SW 1271 (cell line): ENCODE data around the gene SLC6A6.

Experiments
- DNase-seq, 2 experiments: peaks; one replicate each; lab custom pipeline; 2025; lab: John Stamatoyannopoulos, UW

SLC6A6 gene

GRCh38 chr3:14523792-14524191, 121.4 kb downstream of the SLC6A6 start:
- DNase-seq: no peak

DNA sequence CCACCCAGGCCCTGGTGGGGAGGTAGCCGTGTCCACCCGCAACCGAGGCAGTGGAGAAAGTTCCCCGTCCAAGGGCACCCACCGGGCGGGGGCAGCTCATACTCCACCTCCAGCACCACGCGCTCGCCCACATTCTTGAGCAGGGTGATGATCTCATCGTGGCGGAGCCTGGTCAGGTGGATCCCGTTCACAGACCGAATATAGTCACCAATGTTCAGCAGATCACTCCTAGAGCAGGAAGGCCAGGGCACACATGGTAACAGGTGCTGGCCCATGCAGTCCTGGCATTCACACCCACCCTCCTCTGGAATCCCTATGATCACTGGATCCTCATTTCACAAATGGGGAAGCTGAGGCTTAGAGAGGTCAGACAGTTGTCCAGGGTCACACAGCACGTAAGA, 121.9 kb downstream of the SLC6A6 start:
- DNase-seq: no peak

DNA sequence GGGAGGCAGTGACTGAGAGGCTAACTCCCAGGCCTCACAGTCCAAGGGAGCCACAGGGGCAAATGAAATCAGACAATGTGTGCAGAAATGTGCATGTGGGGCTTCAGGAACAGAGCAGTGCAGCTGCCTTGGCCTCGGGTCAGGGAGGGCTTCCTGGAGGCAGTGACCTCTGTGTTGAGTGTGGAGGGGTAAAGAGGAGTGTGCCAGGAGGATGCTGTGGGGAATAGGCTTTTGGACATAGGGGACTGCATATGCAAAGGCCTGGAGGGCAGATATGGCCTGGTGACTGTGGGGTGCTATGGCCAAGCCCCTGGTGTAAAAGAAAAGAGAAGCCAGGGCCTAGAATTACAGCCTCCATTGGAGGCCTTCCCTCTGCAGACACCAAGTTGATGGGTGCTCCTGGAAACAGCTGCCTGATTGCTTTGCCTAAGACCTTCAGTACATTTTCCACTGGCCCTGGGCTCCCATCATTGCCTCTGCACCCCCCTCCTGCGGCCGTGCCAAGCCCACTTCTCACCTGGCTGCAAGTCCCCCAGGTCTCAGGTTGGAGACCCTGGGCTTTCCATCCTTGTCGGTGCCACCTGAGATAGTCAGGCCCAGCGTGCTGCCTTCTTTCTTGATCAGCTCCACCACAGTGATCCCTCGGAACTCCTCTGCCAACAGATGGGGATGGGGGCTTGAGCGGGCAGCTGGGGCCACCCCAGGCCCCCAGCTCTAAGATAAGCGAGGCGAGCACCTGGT, 122.7 kb downstream of the SLC6A6 start:
- DNase-seq: no peak

DNA sequence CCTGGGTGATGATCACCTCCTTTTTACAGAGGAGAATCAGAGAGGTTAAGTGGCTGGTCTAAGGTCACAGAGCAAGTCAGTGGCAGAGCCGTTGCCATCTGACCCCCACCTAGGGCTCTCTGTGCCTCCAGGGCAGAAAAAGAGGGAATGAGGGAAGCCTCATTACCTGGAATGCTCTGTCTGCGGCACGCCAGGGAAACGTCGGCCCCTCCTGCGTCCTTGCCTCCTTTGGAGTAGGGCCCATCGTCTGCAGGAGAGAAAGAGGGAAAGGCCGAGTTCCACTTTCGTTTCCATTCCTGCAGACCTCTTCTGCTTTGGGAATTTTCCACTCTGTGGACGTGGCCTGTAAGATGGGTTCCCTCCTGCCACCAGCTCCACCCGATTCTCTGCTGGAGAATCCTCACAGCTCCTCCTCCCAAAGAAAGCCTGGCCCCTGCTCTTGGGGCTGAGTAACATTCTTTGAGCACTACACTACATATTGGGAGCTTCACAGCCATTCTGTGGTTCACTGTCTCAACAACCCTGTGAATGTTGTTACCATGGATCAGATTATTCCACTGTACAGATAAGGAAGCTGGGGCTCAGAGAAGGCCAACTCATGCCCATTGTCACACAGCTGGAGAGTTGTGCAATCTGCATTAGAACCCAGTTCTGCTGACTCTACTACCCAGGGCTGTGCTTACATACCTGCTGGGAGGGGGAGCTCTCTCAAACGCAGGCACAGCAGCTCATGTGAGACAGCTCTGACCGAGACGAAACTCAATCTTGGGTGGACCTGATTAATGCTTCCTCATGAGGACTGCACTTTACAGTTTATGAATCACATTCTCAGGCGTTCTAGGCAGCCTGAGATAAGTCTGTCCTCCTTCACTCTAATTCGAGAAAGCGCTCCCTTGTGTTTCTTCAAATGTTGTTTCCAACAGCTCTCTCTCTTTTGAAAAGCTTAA, 123.6 kb downstream of the SLC6A6 start:
- no peak for DNase-seq

- no peak for DNase-seq
Measured at GRCh38 chr3:14528081-14528480, 125.7 kb downstream of the SLC6A6 start.

DNA sequence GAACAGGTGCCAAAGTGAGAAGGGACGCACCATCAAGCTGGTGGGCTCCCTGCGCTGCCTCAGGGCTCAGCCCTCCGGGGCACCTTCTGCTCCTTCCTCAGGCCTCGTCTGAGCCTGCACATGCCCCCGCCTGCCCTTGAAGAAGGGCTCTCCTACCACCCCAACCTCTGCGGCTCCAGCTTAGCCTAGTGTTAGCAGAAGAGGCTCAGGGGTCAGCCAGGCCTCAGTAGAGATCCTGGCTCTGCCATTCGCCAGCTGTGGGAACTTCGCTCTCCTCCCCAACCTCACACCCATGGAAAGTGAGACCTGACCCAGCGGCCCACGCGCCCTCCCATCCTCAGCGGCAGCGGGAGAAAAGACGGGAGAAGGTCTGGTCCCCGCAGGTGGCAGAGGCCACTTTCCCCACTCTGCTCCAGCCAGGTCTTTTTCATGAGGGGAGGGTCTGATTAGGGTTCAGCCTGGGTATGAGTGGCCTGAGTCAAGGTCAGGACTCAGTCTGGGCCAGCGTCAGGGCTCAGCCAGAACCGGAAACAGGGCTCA, 129.5 kb downstream of the SLC6A6 start:
- no peak for DNase-seq

DNA sequence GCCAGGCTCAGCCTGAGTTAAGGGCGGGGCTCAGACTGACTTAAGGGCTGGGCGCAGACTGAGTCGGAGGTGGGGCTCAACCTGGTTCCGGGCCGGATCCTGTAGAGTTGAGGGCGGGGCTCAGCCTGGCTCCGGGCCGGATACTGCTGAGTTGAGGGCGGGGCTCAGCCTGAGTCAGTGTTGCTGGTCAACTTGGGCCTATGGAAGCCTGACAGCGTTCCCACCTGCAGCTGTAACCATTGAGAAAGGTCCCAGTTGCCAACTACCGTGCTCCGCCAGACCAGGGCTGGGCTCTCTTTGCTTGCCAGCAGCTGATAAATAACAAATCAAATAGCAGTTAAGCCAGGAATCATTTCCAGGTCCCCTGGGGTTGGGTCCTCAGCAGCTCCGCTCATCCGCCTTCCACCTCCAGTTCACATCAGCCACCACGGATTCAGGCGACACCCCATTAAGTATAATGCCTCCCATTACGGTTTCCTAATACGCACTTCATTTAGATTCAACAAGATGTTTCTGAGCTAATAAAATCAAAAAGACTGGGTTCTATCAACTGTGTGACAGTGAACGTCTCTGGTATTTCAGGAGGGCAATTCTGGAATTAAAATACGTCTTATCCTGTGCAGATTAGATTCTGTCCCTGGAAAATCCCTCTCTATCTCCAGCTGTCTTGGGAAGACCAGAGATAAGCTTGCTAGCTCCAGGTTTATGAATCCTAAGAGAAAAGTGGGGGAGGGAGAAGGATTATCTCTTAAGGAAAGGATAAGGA, 130.5 kb downstream of the SLC6A6 start:
- no peak for DNase-seq

DNA sequence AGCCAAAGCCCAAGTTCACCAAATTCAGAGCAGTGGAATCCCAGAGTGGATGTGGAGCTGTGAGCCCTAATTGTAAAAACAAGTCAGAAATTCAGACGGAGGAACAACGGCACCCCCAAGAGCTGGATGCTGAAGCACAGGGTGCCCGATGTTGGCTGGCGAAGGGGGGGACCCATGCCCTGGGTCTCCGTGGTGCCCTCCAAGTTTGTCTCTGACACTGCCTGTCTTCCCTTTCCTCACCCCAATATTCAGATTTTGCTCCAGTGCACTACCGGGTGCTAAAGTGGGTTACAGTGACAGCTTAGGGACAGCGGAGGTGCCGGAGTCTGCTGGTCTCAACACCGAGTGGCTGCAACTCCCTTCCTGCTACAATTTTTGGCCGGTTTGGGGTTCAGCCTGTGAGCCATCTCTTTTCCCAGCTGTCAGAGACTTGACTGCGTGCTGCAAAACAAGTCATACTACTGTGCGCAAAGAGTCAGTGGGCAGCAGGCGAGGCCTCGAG, 131.1 kb downstream of the SLC6A6 start:
- no peak for DNase-seq

DNA sequence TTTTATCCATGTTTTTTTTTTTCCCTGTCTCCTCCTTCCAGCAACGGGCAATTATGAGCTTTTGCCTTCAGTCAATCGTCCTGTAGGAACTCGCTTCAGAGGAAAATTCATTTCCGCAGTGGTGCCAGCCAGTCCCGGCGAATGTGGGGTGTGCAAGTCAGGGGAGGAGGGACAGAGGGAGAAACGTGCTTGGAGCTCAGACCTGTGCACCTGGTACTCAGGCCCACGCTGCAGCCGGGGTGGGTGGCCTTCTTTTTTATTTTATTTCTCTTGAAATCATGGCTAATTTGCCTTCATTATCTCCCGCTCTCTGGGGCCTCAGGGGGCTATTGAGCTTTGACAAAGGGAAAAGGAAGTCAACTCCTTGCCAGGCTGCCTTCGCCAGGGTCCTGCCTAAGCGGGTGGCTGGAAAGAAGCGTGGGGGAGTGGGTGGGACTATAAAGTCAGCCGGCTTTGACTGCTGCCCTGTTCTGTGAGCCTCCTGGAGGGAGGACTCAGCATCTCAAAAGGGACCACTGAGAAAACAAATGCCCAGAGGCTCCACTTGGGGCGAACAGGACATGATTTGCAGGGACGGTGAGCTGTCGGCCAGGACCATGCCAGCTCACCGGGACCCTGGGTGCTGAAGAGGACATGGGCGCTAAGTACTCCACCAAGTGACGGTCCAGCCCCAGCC, 132.2 kb downstream of the SLC6A6 start:
- no peak for DNase-seq

DNA sequence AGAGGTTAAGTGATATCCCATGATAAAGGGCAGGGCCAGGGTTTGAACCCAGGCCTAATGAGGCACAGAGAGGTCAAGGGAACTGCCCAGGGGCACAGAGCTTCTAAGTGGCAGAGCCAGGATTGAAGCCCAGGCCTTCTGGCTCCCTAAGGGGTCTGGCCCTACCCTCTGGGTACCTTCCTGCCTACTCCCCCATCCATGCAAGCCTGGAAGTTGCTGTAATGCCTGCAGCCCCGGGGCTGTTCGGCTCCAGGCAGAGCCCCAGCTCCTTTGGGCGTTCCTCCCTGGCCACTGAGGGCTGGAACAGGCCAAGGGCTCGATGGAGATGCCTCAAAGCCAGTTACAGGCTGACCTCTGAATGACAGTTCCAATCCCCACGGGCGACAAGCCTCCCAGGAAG, 133.2 kb downstream of the SLC6A6 start:
- DNase-seq: no peak

DNA sequence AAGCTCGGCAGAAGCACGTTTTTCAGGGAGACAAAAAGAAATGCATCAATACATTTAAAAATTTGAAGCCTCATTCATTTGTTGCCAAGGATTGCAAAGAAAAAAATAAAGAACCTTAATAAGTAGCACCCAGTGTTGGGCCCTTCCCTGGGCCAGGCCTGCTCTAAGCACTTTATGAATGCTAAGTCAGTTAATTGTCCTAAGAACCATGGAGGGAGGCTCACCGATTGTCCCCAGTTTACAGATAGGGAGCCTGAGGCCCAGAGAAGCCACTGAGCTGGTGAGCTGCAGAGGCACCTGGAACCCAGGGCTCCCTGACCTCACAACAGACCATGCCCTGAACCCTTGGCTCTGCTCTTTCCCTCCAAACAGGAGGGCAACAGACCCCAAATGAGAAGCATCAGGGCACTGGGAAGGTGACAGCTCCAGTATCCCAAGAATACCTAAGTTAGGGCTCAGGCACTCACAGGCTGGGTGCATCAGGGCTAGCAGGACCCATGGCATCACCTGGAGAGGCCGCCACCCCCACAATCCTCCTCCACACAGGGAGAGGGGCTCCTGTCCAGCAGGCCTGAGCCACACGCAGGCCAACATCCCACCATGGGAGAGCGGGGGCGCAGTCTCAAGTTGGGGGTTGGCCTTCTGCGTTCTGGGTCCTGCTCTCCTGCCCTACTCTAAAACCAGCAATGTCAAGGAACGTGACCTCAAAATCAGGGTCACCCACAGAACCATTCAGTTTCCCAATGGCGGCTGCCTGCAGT, 133.8 kb downstream of the SLC6A6 start:
- no peak for DNase-seq

DNA sequence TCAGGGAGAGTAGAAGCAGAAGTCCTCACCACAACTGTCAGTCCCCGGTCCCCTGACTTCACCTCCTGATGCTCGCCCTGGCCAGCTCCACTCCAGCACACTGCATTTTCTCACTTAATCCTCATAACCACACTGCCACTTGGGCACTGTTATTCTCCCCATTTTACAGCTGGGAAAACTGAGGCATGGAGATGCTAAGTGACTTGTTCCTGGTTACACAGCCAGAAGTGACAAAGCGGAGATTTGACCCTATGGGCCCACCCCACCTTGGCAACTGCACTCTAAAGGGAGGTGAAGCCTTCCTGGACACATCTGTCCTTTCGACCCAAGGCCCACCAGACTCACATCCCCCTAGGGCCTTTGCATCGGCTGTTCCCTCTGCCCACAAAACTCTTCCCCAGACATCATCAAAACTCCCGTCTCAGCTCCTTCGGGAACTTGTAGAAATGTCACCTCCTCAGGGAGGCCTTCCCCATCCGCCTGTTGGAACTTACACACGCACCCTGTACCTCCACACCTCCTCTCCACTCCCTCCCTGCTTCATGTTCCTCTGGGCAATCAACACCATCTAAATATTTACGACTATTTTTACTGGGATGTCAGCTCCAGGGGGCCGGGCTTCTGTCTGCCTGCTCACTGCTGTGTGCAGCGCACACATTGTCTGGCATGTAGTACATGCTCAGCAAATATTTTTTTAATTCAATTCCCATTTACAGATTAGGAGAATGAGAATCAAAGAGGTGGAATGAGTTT, 134.6 kb downstream of the SLC6A6 start:
- no peak for DNase-seq

DNA sequence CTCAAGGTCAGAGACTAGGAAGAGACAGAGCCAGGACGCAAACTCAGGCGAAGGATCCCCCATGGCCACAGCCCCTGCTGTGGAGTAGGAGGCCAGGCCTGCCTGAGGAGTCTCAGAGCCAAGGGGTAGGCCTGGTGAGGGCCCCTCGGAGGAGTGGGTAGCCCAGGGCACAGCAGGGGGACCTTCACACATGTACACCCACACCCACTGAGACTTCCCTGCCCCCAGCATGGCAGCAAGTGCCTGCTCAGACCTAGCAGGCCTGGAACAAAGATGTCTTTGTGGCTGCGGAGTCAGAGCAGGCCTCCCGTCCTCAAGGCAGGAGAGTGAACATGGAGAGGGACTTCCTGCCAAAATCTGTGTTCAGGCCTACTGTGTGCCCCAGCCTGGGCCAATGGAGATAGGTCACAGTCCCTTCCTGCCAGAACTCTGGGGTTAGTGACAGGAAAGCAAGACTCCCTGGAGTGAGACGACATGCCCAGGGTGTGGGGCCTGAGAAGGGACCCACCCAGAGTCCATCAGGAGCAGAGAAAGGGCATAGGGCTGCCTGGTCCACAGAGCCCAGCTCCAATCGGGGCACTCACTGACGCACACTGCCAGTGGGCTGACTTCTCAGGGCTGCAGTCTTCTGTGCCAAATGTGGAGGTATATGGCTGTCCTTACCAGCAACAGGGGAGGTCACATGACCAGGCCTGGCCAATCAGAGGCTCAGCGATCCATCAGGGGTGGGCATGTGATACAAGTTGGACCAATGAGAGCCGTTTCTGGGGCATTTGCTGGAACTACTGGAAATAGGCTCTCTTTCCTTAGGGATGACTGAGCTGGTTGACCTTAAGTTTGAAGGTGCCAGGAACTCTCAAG, 135.4 kb downstream of the SLC6A6 start:
- peak in 1 of 2 experiments; percentile 23 for DNase-seq

GRCh38 chr3:14538451-14539088, 136.2 kb downstream of the SLC6A6 start:
- no peak for DNase-seq
